ENCODE results near the gene EIF3K.
A peak's percentile ranks its signal among the peaks of the same experiment; 100 is the strongest.

Gene EIF3K

GRCh38 chr19:38650911-38651584 is 32.1 kb downstream of the EIF3K start:
- no peak for DNase-seq

DNA sequence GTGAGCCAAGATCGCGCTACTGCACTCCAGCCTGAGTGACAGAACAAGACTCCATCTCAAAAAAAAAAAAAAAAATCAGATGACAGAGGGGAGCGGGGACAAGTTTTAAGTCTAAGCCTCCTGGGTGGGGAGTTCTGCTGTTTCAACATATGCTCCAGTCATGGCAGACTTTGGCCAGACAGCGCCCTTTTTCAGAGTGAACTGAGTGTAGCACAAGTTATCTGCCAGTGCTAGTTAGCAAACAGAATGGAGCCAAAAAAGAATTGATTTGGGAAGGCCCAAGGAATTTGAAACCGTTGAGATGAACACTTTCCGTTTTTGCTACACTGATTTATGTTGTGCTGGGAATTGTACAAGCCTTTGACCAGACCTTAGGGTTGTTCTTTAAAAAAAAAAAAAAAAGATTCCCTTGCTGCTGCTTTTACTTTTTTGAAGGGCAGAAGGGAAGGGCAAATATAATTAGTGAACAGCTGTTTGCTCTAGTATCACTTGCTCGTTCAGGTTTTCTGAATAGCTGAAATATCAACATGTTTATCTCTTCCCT is 34.1 kb downstream of the EIF3K start:
- DNase-seq, result no peak

DNA sequence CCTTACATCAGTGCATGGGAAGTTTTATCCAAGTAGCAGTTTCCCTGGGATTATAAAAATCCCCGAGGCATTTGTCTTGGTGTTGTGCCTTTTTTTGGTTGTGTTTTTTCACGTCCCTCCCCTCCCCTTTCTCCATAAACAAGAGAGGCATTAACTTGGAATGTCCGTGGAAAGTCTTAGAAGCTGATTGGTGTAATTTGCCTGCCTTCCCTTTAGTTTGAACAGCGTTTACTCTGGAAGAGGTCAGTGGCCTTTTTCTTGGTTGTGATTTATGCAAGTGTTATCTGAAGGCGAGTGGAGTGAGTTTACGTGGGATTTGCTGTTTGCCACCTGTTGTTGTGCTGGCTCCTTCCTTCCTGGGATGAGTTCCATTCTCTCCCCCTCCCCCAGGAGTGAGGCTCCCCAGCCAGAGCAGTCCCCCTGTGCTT is 35.7 kb downstream of the EIF3K start:
- DNase-seq, result no peak

- no peak for DNase-seq
Observed at GRCh38 chr19:38655148-38655824, 36.3 kb downstream of the EIF3K start.

DNA sequence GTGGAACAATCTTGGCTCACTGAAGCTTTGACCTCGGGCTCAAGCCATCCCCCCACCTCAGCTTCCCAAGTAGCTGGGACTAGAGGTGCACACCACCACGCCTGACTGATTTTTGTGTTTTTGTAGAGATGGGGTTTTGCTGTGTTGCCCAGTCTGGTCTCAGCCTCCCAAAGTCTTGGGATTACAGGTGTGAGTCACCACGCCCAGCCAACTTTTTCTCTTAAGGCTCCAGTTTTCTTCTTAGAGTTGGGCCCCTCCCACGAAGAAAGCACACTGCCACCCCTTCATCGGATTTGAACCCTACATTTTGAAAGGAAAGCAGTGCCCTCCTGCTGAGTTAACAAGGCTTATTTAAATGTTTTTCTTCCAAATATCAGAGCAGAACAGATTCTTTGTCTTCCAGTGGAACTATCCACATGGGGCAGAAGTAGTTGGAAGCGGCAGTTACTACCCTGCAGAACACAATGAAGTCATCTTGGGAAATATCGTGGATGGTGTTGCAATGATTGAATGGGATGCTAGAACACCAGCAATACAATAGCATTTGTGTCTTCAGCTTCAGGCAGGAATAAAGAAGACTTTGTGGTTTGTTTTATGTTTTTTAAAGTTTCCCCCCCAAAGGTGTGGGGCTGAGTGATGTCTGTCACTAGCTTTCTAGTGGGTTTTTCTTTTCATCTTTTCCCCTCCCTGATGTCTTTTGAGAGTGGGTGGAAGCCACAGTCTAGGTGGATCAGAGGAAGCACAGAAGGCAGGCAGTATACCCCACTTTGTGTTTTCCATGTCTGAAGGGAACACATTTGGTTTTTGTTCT is 37.4 kb downstream of the EIF3K start:
- peak; percentile 68 for DNase-seq

DNA sequence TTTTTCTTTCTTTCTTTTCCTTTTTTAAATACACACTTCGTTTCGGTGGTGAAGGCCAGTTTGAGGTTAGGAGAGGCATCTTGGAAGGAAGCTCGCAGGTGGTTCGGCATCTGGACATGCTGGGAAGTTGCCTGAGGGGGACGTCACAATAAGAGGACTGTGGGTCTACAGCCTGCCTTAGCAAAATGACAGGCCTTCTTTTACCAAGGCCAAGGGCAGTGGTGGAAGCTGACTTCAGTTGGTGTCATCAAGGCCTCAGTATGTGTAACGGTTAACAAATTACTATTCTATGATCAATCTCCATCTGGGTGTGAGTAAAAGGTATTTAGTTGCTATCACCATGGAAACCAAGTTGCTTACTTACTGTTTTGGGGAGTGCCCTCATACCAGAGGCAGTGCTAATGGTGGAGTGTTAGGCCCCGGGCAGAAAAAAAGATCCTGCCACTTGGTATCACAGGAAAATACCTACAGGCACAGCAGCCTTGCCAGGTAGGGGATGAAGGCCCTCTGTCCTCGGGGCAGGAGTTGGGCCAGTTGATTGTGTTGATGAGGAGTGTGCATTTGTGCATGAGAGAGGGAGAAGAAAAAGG is 38.7 kb downstream of the EIF3K start:
- peak; percentile 40 for DNase-seq

- no peak for DNase-seq
Observed at GRCh38 chr19:38658462-38659306, 39.7 kb downstream of the EIF3K start.

DNA sequence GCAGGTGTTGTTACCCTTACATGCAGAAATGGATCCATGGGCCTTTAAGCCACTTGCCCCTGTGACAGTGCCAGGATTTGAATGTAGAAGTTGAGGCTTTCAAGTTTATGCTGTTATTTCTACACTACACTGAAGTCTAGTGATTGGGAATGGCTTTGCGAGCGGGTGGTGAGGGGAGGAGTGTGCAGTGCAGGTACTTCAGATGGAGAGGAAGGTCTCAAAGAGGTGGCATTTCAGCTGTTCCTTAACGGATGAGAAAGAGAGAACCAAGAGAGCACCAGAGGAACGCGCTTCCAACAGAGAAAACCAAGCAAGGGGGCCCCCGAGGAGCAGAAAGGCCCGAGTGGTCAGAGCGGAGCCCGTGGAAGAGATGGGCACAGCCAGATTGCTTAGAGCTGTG is 41.7 kb downstream of the EIF3K start:
- no peak for DNase-seq

GRCh38 chr19:38661136-38661535 is 42.1 kb downstream of the EIF3K start:
- DNase-seq, result no peak

- no peak for DNase-seq
Observed at GRCh38 chr19:38661996-38662395, 43.0 kb downstream of the EIF3K start.

DNA sequence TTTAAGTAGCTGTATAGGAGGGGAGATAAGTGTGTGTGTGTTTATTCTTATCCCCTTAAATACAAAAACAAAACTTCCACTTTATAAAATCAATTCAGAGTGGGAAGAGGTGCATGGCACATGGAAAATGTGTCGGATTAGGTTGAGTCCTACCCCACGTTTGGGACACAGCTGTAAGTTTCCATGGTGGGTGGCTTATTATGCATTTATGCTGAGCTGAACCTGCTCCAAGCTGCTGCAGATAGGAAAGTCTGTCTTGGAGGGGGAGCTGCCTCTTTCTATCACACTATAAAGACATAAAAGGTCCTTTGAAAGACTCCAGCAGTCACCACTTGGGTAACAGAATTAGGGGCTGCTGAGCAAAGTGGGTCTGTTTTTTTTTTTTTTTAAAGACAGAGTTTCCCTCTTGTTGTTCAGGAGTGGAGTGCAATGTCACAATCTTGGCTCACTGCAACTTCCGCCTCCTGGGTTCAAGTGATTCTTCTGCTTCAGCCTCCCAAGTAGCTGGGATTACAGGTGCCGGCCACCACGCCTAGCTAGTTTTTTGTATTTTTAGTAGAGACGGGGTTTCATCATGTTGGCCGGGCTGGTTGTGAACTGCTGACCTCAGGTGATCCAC is 43.7 kb downstream of the EIF3K start:
- no peak for DNase-seq

- DNase-seq, result no peak
Observed at GRCh38 chr19:38663156-38663651, 44.2 kb downstream of the EIF3K start.

- DNase-seq, result peak; percentile 45
Observed at GRCh38 chr19:38663957-38664502, 45.0 kb downstream of the EIF3K start.

- no peak for DNase-seq
Observed at GRCh38 chr19:38664503-38665211, 45.7 kb downstream of the EIF3K start.

DNA sequence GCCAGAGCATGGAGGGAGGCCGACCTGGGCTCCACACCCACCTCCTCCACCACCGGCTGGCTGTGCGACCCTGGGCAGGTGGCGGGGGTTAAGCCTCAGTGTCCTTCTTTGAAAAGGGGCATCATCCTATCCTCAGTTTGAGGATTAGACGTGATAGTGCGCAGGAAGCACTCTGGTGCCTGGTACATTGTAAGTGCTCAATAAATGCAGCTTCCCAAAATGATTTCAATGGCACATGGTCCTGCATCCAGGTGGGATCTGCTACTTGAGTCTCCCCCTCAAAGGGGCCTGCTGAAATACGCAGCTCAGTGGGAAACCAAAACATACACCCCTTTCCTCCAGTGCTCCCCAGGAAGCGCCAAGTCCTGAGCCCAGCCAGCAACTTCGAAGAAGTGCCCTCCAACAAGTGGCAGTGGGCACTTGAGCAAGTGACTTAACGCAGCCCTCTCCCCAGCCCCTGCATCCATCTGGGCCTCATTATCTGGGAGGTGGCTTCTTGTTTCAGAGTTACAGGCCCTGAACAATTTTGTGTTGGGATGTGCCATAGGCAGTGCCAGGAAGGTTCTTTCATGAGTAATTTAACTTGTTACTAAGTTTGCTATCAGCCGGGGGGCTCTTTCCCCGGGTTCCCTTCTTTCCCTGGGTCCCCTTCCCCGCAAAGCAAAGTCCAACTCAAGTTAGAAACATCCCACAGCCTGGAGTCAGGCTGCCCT is 46.4 kb downstream of the EIF3K start:
- DNase-seq, result no peak

- no peak for DNase-seq
Observed at GRCh38 chr19:38665950-38666662, 47.1 kb downstream of the EIF3K start.

DNA sequence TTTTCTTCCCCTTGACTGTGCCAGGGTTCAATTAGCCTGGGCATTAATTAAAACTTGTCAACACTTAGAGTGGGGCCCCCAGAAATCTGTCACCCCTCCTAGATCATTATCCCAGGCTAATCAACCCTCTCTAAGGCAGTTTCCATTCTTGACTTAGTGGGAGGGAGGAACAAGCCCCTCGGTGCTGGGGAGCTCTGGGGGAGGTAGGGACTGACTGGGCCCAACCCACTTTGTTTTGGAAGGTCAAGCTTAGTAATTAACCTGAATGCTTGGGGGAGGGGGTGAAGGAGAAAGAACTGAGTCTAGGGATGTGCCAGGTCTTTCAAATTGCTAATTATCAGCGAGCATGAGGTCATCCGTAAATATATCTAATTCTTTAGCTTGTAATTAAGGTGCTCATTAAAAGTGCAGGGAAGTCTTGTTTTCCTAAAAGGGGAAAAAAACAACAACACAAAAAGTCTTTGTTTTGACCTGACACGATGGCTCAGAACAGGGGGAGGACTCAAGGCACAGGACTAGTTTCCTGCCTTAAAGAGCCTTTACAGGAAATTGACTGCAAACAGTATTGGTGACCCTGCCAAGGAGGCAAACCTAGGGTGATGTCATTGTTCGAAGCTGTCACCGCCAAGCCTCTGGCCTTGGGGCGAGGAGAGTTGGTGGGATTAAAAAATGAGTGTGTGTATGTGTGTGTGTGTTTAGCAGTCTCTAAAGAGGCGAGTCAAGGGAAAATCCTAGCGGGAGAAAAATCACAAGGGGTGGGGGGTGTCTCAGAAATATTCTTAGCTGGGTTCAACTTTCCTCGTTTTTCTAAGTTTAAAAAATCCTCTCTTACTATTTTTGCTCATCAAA is 47.9 kb downstream of the EIF3K start:
- DNase-seq, result peak; percentile 70

DNA sequence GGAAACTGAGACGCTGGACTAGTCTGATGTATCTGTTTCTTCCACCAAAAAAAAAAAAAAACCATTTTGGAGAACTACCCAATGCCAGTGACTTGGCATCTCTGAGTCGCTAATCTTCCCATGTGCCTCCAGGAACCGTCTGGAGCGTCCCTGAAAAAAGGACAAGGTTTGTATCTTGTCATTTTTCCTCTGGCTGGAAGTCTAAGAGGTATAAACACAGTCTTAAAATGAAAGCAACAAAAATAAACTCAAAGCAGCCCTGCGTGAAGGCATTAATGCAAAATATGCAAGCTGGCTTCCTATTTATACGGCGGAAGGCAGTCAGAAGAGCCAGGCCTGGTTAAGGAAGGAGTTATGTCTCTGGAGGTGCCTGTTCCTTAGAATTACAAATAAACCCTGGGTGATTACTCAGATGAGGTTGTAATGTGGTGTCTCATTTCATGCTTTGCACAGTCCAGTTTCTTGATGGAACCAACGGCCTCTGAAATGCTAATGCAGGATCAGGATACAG is 48.7 kb downstream of the EIF3K start:
- DNase-seq, result no peak

Data from CD4-positive, alpha-beta T cell treated with Interleukin-10 for 1 hour (primary cell).